ENCODE data around the gene SLC2A3.
"Not testable (repeated sequence)": the region's sequence is repeated elsewhere in the genome, so short reads cannot be mapped to it uniquely, and the experiment has no call there.

The SLC2A3 gene

DNA sequence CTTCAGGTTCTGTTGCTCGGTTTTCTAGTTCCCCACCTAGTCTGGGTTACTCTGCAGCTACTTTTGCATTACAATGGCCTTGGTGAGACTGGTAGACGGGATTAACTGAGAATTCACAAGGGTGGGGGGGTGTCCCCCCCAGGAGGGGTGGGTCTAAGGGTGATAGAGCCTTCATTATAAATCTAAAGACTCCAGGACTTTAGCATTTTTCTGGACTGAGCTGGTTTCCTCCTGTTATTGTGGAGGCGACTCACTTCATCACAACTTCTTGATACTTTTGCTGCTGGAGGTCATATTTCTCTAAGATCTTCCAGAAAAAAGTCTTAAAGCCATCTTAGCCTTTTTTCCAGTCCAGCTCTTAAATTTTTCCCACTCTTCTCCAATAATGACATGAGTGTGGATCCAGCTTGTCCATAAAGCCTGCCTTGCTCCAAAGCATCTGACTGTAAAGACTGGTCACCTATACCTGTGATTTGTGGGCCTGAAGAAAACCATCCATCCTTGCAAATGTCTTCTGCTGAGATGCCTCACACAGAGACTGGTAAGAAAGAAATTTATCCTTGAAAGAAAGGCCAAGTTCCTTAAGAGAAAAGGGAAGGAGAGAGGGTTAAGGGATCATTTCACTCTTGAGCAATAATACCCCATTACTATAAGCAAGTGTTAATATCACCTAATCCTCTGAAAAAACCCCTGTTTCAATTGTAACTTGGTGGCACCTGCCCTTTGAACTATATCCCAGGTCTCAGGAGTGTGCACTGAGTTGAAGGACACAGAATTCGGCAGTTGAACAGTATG is 43.6 kb downstream of the SLC2A3 start:
- Histone ChIP-seq H3K27ac (no peak overlapping the region), H3K9me3 (no peaks in the 10 kb centered on the region), H3K4me1 (ENCODE audit: control insufficient read depth in 1 of 2, insufficient read depth in 1 of 2, low read depth in 1 of 2, low read length in 1 of 2) (peaks cover 8 to 10% of the 10 kb centered on the region in 2 experiments), H3K36me3 (no peaks in the 10 kb centered on the region), H3K4me3 (ENCODE audit: low read depth in 1 of 2, low read length in 1 of 2) (no peak overlapping the region), H3K27me3 (no peaks in the 10 kb centered on the region)
- TF ChIP-seq CTCF (IDR thresholded peaks at IDR 0.05), result no peak

DNA sequence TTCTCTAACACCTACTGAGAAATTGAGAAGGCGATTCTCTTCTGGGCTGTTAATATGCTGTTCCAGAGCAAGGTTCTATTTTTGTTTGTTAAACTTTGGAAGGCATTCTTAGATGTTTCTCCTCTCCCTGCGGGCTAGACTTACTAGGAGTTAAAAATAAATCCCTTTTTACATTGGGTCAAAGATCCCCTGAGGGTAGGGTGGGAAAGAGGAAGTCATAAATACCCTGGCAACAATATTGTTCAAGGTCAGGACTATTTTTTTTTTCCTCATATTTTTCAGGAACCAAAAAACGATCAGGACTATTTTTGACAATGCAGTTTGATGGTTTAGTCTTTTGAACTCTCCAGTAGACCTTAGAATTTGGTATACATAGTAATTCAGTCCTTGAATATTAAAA is 51.3 kb downstream of the SLC2A3 start:
- Histone ChIP-seq H3K4me1 (ENCODE audit: control insufficient read depth in 1 of 2, insufficient read depth in 1 of 2, low read depth in 1 of 2, low read length in 1 of 2) (peaks cover 5 to 10% of the 10 kb centered on the region in 2 experiments), H3K27me3 (no peaks in the 10 kb centered on the region), H3K27ac (peak overlapping the region; percentile 72), H3K4me3 (ENCODE audit: low read depth in 1 of 2, low read length in 1 of 2) (no peak overlapping the region), H3K36me3 (no peaks in the 10 kb centered on the region), H3K9me3 (no peaks in the 10 kb centered on the region)
- no peak for TF ChIP-seq CTCF (IDR thresholded peaks at IDR 0.05)

GRCh38 chr12:7881736-7882120 is 54.3 kb downstream of the SLC2A3 start:
- not testable (repeated sequence) for H3K4me1 ChIP-seq (ENCODE audit: control insufficient read depth in 1 of 2, insufficient read depth in 1 of 2, low read depth in 1 of 2, low read length in 1 of 2); H3K27ac ChIP-seq; H3K9me3 ChIP-seq; H3K4me3 ChIP-seq (ENCODE audit: low read depth in 1 of 2, low read length in 1 of 2); H3K36me3 ChIP-seq; H3K27me3 ChIP-seq

- not testable (repeated sequence) for H3K27me3 ChIP-seq; H3K9me3 ChIP-seq; H3K27ac ChIP-seq; H3K4me1 ChIP-seq (ENCODE audit: control insufficient read depth in 1 of 2, insufficient read depth in 1 of 2, low read depth in 1 of 2, low read length in 1 of 2); H3K36me3 ChIP-seq; H3K4me3 ChIP-seq (ENCODE audit: low read depth in 1 of 2, low read length in 1 of 2)
Observed at GRCh38 chr12:7880952-7881735, 54.8 kb downstream of the SLC2A3 start.

GRCh38 chr12:7879246-7879645 is 56.7 kb downstream of the SLC2A3 start:
- Histone ChIP-seq H3K27ac (no peak overlapping the region), H3K4me3 (ENCODE audit: low read depth in 1 of 2, low read length in 1 of 2) (no peak overlapping the region), H3K4me1 (ENCODE audit: control insufficient read depth in 1 of 2, insufficient read depth in 1 of 2, low read depth in 1 of 2, low read length in 1 of 2) (peaks cover 0 to 1% of the 10 kb centered on the region in 2 experiments), H3K9me3 (no peaks in the 10 kb centered on the region), H3K27me3 (peaks cover 2% of the 10 kb centered on the region), H3K36me3 (no peaks in the 10 kb centered on the region)
- TF ChIP-seq CTCF (IDR thresholded peaks at IDR 0.05), result no peak

- Histone ChIP-seq H3K9me3 (no peaks in the 10 kb centered on the region), H3K27ac (no peak overlapping the region), H3K36me3 (no peaks in the 10 kb centered on the region), H3K27me3 (peaks cover 21% of the 10 kb centered on the region), H3K4me1 (ENCODE audit: control insufficient read depth in 1 of 2, insufficient read depth in 1 of 2, low read depth in 1 of 2, low read length in 1 of 2) (peaks cover 0 to 7% of the 10 kb centered on the region in 2 experiments), H3K4me3 (ENCODE audit: low read depth in 1 of 2, low read length in 1 of 2) (no peak overlapping the region)
- no peak for TF ChIP-seq CTCF (IDR thresholded peaks at IDR 0.05)
Observed at GRCh38 chr12:7877420-7877819, 58.6 kb downstream of the SLC2A3 start.
